Activated naive CD4-positive, alpha-beta T cell treated with anti-CD3 and anti-CD28 coated beads, Interleukin-2, amount 10 ng/mL, durations not matched to agents 7 days and 5 days (primary cell): Measurements from ENCODE around the gene VILL.

ENCODE experiments used
- CTCF ChIA-PET: fragments of 350-600 bp; sonication (Branson Sonifier 250); formaldehyde crosslinking; loops from one replicate; lab custom pipeline; 2021; ENCODE audit warnings: antibody characterized with exemption; lab: Charles Lee
- DNase-seq: peaks from one replicate; pipeline ENCODE4 v3.0.0-alpha.2; 2020
- H3K27ac Mint-ChIP-seq: one replicate; pipeline ENCODE4 v1.8.0; 2021; ENCODE audit warnings: mild to moderate bottlenecking, moderate library complexity, mixed read lengths
- H3K27me3 Mint-ChIP-seq: one replicate; pipeline ENCODE4 v1.8.0; 2021; ENCODE audit warnings: mild to moderate bottlenecking, mixed read lengths
- H3K36me3 Mint-ChIP-seq: one replicate; pipeline ENCODE4 v1.8.0; 2021; ENCODE audit warnings: mixed read lengths
- H3K4me1 Mint-ChIP-seq: one replicate; pipeline ENCODE4 v1.8.0; 2021; ENCODE audit warnings: mixed read lengths
- H3K4me3 Mint-ChIP-seq: one replicate; pipeline ENCODE4 v1.8.0; 2021; ENCODE audit warnings: mild to moderate bottlenecking, moderate library complexity, mixed read lengths
- H3K9me3 Mint-ChIP-seq: one replicate; pipeline ENCODE4 v1.8.0; 2021; ENCODE audit warnings: mixed read lengths

Gene VILL

DNA sequence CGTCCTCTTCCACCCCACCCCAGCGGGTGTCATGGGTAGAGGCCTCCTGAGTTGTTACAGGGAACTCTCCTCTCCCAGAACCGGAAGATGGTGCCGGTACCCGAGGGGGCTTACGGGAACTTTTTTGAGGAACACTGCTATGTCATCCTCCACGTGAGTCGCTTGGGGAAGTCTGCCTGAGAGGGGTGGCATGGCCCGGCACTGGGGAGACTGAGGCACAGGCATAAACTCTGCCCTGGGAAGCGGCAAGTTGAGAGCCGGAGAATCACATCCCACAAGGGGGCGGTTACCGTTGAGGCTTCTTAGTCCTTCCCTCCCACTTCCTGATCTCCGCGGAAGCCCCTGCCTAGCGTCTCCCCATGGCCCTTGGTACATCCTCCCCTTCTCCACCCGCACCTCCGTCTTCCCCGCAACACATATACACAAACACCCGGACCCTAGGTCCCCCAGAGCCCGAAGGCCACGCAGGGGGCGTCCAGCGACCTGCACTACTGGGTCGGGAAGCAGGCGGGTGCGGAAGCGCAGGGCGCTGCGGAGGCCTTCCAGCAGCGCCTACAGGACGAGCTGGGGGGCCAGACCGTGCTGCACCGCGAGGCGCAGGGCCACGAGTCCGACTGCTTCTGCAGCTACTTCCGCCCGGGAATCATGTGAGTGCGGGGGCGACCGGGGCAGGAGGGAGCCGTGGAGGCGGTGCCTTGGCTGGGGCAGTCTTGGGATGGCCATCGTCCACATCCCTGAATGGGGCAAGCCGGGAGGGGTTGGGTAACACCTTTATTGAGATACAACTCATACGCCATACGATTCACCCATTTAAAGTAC, 3.4 kb downstream of the VILL start:
- H3K4me1 Mint-ChIP-seq, result peaks cover 56% of the 10 kb centered on the region
- peak; percentile 78 for DNase-seq
- H3K36me3 Mint-ChIP-seq, result peaks cover 21% of the 10 kb centered on the region
- no peaks in the 10 kb centered on the region for H3K9me3 Mint-ChIP-seq
- peak overlapping the region; percentile 92 for H3K4me3 Mint-ChIP-seq
- peaks cover 14% of the 10 kb centered on the region for H3K27me3 Mint-ChIP-seq
- peak overlapping the region; percentile 94 for H3K27ac Mint-ChIP-seq
- CTCF ChIA-PET, result interaction anchor here (2.1 kb wide), 1 partner anchor 20 kb away, joined by 12 read pairs; no protein-coding TSS in a partner anchor

DNA sequence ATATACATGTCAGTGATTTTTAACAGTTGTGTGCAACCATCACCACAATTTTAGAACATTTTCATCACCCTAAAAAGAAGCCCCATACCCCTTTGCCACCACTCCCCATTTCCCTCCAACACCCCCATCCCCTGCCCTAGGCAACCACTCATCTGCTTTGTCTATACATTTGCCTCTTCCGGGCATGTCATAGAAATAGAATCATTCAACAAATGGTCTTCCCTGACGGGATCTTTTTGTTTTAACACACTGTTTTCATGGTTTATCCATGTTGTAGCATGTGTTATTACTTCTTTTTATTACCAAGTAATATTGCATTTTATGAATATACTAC, 4.0 kb downstream of the VILL start:
- peaks cover 23% of the 10 kb centered on the region for H3K36me3 Mint-ChIP-seq
- DNase-seq, result no peak
- CTCF ChIA-PET, result interaction anchor here (2.1 kb wide), 1 partner anchor 20 kb away, joined by 12 read pairs; no protein-coding TSS in a partner anchor
- no peaks in the 10 kb centered on the region for H3K9me3 Mint-ChIP-seq
- H3K27me3 Mint-ChIP-seq, result peaks cover 14% of the 10 kb centered on the region
- H3K4me3 Mint-ChIP-seq, result peak overlapping the region; percentile 92
- H3K4me1 Mint-ChIP-seq, result peaks cover 62% of the 10 kb centered on the region
- peak overlapping the region; percentile 94 for H3K27ac Mint-ChIP-seq

DNA sequence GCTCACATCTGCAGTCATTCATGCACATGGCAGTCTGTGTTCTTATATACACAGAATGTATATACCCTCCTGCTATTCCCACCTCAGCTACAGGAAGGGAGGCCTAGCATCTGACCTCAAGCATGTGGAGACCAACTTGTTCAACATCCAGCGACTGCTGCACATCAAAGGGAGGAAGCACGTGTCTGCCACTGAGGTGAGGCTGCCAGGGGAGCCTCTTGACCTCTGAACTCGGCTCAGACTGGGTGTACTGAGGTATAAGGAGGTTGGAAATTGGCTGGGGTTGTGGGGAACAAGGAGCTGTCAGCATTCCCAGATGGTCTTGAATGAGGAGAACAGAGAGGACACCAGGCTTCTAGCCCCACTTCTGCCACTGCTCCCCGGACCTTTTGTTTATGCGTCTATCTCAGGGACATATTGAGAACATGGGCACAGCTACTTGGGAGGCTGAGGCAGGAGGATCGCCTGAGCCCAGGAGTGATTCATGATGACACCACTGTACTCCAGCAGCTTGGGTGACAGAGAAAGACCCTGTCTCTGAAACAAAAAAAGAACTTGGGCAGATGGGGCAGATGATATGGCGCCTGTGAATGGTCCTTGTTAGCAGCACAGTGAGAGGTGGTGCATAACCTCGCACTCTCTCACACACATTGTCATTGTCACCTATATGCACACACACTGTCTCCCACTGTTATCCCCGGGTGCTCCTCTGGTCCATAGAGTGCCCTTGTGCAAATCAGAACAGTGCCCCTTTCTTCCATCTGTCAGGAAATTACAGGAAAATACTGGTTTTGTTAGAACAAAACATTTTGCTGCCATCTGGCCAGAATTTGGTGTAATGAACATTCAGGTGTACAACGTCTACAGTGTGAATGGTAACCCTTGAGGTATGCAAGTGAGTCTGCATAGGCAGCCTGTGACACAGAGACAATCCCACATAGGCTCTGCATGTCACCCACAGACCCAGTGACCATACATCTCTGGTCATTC, 5.4 kb downstream of the VILL start:
- Mint-ChIP-seq H3K4me1 (peaks cover 63% of the 10 kb centered on the region), H3K36me3 (peaks cover 32% of the 10 kb centered on the region), H3K27me3 (peaks cover 11% of the 10 kb centered on the region), H3K9me3 (no peaks in the 10 kb centered on the region), H3K27ac (peak overlapping the region; percentile 94), H3K4me3 (peak overlapping the region; percentile 92)
- CTCF ChIA-PET, result interaction anchor here (1.0 to 1.8 kb wide), 13 partner anchors 8 to 137 kb away, joined by 3 to 10 read pairs (median 4); no protein-coding TSS in a partner anchor
- DNase-seq, result peak; percentile 62

DNA sequence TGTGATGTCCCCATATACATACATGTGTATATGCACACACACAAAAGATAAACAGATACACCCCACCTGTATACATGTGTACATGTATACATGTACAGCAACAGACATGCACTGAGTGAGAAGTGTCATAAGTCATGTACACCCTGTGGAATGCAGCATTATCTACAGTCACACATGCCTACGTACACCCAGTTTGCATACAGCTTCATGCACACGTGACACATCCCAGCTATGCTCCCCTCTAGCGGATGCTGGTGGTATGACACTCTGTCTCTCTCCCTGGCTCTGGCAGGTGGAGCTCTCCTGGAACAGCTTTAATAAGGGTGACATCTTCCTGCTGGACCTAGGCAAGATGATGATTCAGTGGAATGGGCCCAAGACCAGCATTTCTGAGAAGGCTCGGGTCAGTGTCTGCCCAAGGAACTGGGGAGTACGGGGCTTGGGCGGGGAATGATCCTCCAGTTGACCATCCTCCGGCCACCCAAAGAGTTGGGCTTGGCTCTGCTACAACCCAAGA, 6.3 kb downstream of the VILL start:
- Mint-ChIP-seq H3K36me3 (peaks cover 34% of the 10 kb centered on the region), H3K4me1 (peaks cover 63% of the 10 kb centered on the region), H3K27ac (peak overlapping the region; percentile 88), H3K4me3 (no peak overlapping the region), H3K27me3 (peaks cover 2% of the 10 kb centered on the region), H3K9me3 (no peaks in the 10 kb centered on the region)
- peak; percentile 90 for DNase-seq
- CTCF ChIA-PET, result interaction anchor here (0.6 to 1.8 kb wide), 17 partner anchors 8 to 140 kb away, joined by 3 to 10 read pairs (median 4); partner anchors contain the start of gene ACAA1

DNA sequence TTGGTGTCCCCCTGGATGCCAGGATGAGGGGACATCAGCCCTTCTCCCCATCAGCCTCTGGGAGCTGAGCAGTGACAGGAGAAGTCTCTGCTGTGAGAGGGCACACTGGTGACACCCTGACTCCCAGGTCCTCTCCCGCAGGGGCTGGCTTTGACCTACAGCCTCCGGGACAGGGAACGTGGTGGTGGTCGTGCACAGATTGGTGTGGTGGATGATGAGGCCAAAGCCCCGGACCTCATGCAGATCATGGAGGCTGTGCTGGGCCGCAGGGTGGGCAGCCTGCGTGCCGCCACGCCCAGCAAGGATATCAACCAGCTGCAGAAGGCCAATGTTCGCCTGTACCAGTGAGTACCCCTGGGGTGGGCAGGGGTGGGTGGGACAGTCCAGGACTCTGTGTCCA, 6.8 kb downstream of the VILL start:
- no peaks in the 10 kb centered on the region for H3K9me3 Mint-ChIP-seq
- H3K4me3 Mint-ChIP-seq, result no peak overlapping the region
- no peaks in the 10 kb centered on the region for H3K27me3 Mint-ChIP-seq
- H3K36me3 Mint-ChIP-seq, result peaks cover 34% of the 10 kb centered on the region
- DNase-seq, result peak; percentile 19
- no peak overlapping the region for H3K27ac Mint-ChIP-seq
- H3K4me1 Mint-ChIP-seq, result peaks cover 63% of the 10 kb centered on the region
- CTCF ChIA-PET, result interaction anchor here (0.6 to 1.8 kb wide), 17 partner anchors 8 to 140 kb away, joined by 3 to 10 read pairs (median 4); partner anchors contain the start of gene ACAA1

DNA sequence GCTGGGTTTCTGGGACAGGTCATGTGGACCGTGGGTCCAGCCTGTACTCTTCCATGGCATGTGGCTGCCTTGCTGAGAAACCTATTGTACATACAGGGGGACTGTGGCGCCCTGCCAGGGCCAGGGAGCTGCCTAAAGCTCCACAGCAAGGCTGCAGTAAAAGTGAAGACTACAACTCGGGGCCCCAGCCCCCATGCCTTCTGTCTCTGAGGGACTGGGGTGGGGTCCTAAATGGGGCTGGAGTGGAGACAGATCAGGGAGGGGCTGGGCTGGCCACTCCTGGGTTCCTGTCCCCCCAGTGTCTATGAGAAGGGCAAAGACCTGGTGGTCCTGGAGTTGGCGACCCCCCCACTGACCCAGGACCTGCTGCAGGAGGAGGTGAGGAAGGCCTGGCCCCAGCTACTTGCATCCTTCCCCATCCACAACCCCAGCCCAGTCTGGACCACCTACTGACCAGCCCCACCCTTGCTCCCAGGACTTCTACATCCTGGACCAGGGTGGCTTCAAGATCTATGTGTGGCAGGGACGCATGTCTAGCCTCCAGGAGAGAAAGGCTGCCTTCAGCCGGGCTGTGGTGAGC, 7.3 kb downstream of the VILL start:
- Mint-ChIP-seq H3K27ac (peak overlapping the region; percentile 93), H3K27me3 (no peaks in the 10 kb centered on the region), H3K4me1 (peaks cover 61% of the 10 kb centered on the region), H3K36me3 (peaks cover 34% of the 10 kb centered on the region), H3K9me3 (no peaks in the 10 kb centered on the region), H3K4me3 (no peak overlapping the region)
- peak; percentile 20 for DNase-seq
- CTCF ChIA-PET, result interaction anchor here (0.9 to 1.8 kb wide), 4 partner anchors 7 to 139 kb away, joined by 3 to 10 read pairs (median 4); partner anchors contain the start of gene ACAA1

DNA sequence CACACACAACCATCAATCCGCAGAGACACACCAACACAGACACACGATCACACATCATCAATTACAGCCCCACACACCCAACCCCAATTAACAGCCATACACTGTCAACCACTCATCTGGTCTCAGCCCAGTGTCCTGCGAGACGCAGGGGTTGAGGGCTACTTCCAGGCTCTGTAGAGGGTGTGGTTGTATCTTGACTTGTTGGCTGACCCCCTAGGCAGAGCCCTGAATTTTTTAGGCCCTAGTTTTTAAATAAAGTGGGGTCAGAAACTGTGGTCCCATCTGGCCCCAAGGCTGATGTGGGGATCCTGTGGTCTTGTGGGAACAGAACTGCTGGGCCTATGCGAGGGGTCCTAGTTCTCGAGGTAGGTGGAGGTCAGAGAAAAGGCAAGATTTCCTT, 9.2 kb downstream of the VILL start:
- peaks cover 42% of the 10 kb centered on the region for H3K36me3 Mint-ChIP-seq

DNA sequence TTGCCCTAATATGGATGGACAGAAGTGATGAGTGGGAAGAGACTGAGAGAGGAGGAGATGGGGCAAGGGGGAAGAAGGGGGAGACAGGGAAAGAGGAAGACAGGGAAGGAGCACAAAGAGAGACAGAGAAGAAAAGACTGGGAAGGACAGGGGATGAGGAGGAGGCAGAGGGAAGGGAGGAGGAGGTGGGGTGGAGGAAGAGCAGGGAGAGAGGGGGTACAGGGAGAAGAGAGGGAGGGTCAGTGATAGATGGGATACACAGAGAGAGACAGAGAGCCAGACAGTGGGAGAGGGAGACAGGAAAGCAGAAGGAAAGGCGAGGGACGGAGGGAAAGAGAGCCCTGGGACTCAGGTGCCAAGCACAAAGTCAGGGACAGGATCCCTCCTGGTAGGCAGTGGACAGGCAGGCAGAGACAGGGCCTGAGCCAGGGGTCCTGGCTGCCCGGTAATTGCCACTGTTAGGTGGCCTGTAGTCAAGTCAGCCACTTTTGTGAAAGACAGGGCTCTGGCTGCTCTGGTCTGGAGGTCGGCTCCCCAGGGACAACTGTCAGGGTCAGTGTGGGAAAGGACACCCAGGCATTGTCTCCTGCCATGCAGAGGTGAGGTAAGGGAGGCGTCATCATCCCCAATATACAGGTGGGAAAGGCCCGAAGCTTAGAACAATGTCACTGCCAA, 9.8 kb downstream of the VILL start:
- CTCF ChIA-PET, result interaction anchor here (0.7 to 5.1 kb wide), 4 partner anchors 27 to 118 kb away, joined by 3 to 60 read pairs (median 3); partner anchors contain the start of gene DLEC1
- H3K4me3 Mint-ChIP-seq, result no peak overlapping the region
- no peaks in the 10 kb centered on the region for H3K27me3 Mint-ChIP-seq
- H3K9me3 Mint-ChIP-seq, result no peaks in the 10 kb centered on the region
- no peak for DNase-seq
- H3K4me1 Mint-ChIP-seq, result peaks cover 48% of the 10 kb centered on the region
- H3K36me3 Mint-ChIP-seq, result peaks cover 43% of the 10 kb centered on the region
- H3K27ac Mint-ChIP-seq, result no peak overlapping the region

More for the DNA sequence above, 9.2 kb downstream of the VILL start:
- DNase-seq, result peak; percentile 21
- no peaks in the 10 kb centered on the region for H3K27me3 Mint-ChIP-seq
- H3K4me3 Mint-ChIP-seq, result no peak overlapping the region
- H3K4me1 Mint-ChIP-seq, result peaks cover 52% of the 10 kb centered on the region
- H3K27ac Mint-ChIP-seq, result peak overlapping the region; percentile 8
- H3K9me3 Mint-ChIP-seq, result no peaks in the 10 kb centered on the region
- CTCF ChIA-PET, result no interaction called here

DNA sequence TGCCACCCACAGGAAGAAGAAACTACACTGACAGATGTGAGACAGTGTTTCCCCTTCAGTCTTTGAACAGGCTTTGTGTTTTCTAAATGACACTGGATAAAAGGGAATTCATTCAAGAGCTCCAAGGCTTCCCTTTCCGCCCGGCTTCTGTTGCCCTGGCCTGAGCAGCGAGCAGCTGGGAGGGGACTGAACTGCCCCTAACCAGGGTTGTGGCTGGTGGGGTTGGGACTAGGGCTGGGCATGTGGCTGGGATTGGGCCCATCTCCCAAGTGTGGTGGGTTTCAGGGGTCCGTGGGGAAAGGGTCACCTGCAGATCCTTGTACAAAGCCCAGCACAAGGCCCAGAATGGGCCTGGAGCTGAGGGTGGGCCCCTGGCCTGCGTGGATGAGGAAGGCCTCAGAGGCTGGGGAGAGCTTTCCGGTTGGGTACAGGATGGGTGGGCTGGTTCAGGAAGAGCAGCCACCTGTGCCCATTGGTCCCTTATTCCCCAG, 10.4 kb downstream of the VILL start:
- Mint-ChIP-seq H3K4me3 (no peak overlapping the region), H3K36me3 (peaks cover 39% of the 10 kb centered on the region)
- CTCF ChIA-PET, result interaction anchor here (0.7 to 5.1 kb wide), 6 partner anchors 27 to 145 kb away, joined by 3 to 60 read pairs (median 4); partner anchors contain the start of gene DLEC1

DNA sequence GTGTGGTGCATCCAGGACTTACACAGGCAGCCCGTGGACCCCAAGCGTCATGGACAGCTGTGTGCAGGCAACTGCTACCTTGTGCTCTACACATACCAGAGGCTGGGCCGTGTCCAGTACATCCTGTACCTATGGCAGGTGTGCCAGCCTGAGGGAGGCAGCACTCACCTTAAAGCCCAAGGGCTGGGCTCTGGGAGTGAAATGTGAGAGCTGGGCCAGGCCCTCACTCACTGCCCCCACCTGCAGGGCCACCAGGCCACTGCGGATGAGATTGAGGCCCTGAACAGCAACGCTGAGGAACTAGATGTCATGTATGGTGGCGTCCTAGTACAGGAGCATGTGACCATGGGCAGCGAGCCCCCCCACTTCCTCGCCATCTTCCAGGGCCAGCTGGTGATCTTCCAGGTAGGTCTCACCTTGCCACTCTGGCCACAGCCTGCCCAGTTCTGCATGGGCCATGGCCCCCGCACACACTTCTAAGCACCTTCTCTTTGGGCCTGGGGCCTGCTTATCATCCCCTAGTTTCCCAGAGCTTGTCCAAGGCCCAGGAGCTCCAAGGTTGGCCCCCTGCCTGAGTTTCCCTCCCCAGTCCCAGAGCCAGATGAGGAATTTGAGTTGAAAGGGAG, 11.0 kb downstream of the VILL start:
- H3K27me3 Mint-ChIP-seq, result no peaks in the 10 kb centered on the region
- H3K27ac Mint-ChIP-seq, result no peak overlapping the region
- no peak overlapping the region for H3K4me3 Mint-ChIP-seq
- peaks cover 34% of the 10 kb centered on the region for H3K36me3 Mint-ChIP-seq
- H3K4me1 Mint-ChIP-seq, result peaks cover 36% of the 10 kb centered on the region
- no peaks in the 10 kb centered on the region for H3K9me3 Mint-ChIP-seq
- CTCF ChIA-PET, result interaction anchor here (0.7 to 5.1 kb wide), 6 partner anchors 28 to 146 kb away, joined by 3 to 60 read pairs (median 4); partner anchors contain the start of gene DLEC1
- DNase-seq, result peak; percentile 29

More for the DNA sequence above, 10.4 kb downstream of the VILL start:
- Mint-ChIP-seq H3K4me1 (peaks cover 41% of the 10 kb centered on the region), H3K9me3 (no peaks in the 10 kb centered on the region), H3K27ac (no peak overlapping the region), H3K27me3 (no peaks in the 10 kb centered on the region)
- peak; percentile 16 for DNase-seq

DNA sequence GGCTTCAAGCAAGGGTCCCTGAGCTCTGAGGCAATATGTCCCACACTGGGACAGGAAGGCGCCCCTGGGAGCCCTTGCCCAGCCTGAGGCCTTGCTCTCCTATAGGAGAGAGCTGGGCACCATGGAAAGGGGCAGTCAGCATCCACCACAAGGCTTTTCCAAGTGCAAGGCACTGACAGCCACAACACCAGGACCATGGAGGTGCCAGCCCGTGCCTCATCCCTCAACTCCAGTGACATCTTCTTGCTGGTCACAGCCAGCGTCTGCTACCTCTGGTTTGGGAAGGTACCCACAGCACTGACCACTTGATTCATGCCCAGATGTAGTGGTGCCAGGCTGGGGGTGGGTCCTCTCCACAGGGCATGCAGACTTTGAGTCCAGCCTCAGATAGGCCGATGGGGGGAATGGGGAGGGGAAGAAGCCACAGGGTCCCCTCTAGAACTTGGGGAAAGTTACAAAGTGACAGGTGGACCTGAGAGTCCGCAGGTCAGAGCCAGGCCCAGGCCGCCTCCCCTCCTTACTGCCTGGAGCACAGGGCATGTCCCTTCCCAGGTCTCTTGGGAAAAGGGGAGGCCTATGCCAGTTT, 11.8 kb downstream of the VILL start:
- Mint-ChIP-seq H3K36me3 (peaks cover 29% of the 10 kb centered on the region), H3K27me3 (no peaks in the 10 kb centered on the region), H3K27ac (no peak overlapping the region), H3K4me3 (no peak overlapping the region), H3K4me1 (peaks cover 29% of the 10 kb centered on the region), H3K9me3 (no peaks in the 10 kb centered on the region)
- CTCF ChIA-PET, result interaction anchor here (1.0 to 5.1 kb wide), 3 partner anchors 29 to 147 kb away, joined by 4 to 60 read pairs (median 4); no protein-coding TSS in a partner anchor
- peak; percentile 18 for DNase-seq

DNA sequence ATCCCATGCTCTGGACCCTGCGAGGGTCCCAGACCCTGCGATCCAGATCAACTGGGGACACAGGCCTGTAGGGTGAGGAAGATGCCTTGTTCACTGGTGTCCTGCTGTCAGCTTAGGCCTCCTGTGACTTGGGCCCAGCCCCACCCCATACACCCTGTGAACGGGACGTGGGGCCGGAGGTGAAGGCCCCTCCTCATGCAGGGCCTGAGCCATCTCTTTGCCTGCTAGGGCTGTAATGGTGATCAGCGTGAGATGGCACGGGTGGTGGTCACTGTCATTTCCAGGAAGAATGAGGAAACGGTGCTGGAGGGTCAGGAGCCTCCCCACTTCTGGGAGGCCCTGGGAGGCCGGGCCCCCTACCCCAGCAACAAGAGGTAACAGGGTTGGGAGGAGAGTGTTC, 12.4 kb downstream of the VILL start:
- DNase-seq, result no peak
- Mint-ChIP-seq H3K4me3 (no peak overlapping the region), H3K9me3 (no peaks in the 10 kb centered on the region), H3K27me3 (no peaks in the 10 kb centered on the region), H3K27ac (no peak overlapping the region), H3K36me3 (peaks cover 33% of the 10 kb centered on the region), H3K4me1 (peaks cover 27% of the 10 kb centered on the region)
- CTCF ChIA-PET, result interaction anchor here (0.7 to 5.1 kb wide), 6 partner anchors 10 to 148 kb away, joined by 3 to 60 read pairs (median 6); no protein-coding TSS in a partner anchor
